Endothelial cell of umbilical vein (primary cell): Measurements from ENCODE around the gene MATK. TPM values are rescaled to one million over a fixed set of nuclear protein-coding genes. Genes with fewer than 3 reads are reported as not detected.
A peak's percentile ranks its signal among the peaks of the same experiment; 100 is the strongest.

Experiments used
- BruUV-seq: library from RNA; stranded (reverse); fragments of 400-500 nt; replicated peaks from 2 replicates; lab custom pipeline; 2021; lab: Mats Ljungman, UMichigan
- CTCF ChIA-PET: fragments of 300-600, 350-600 bp; sonication (Branson Sonifier 250); formaldehyde crosslinking; loops from one replicate; lab custom pipeline; 2021; ENCODE audit warnings: antibody characterized with exemption, inconsistent platforms; lab: Charles Lee
- POLR2A ChIA-PET: fragments of 300-600, 350-600 bp; sonication (Branson Sonifier 250); formaldehyde crosslinking; loops from one replicate; lab custom pipeline; 2021; ENCODE audit warnings: antibody characterized with exemption, inconsistent platforms; lab: Charles Lee
- DNase-seq: peaks from one replicate; pipeline ENCODE4 v3.0.0-alpha.2; 2011; ENCODE audit warnings: low read depth, low spot score
- FAIRE-seq: peaks from 2 replicates; lab custom pipeline; 2011; peaks lifted over from hg19 to GRCh38; lab: Jason Lieb, UNC
- H2AFZ ChIP-seq: 2 replicates; pipeline ENCODE4 v1.6.0; 2012; ENCODE audit warnings: low read depth, low read length, control low read depth, inconsistent platforms
- H3K27ac ChIP-seq: 2 replicates; pipeline ENCODE4 v1.5.1; 2011; ENCODE audit warnings: low read depth, mild to moderate bottlenecking, control low read depth, low read length, moderate library complexity; ENCODE audit not compliant: insufficient read depth
- H3K27me3 ChIP-seq, 2 experiments: 2 replicates each; pipeline versions ENCODE4 v1.6.0 to v1.6.1; 2011; ENCODE audit warnings: low read length in 2 of 2, mixed read lengths in 1 of 2; ENCODE audit not compliant: control insufficient read depth in 2 of 2, insufficient read depth in 2 of 2
- H3K36me3 ChIP-seq, 2 experiments: 2 replicates in 1 of 2; 3 replicates in 1 of 2; pipeline ENCODE4 v1.5.1; 2011; ENCODE audit warnings: low read length in 2 of 2, mild to moderate bottlenecking in 1 of 2, moderate library complexity in 1 of 2; ENCODE audit not compliant: control insufficient read depth in 2 of 2, insufficient read depth in 2 of 2; ENCODE audit errors: extremely low read depth in 1 of 2
- H3K4me1 ChIP-seq: 3 replicates; pipeline ENCODE4 v1.5.1; 2011; ENCODE audit warnings: mild to moderate bottlenecking, low read length; ENCODE audit not compliant: control insufficient read depth, insufficient read depth; ENCODE audit errors: extremely low read depth
- H3K4me2 ChIP-seq: 2 replicates; pipeline ENCODE4 v1.6.1; 2011; ENCODE audit warnings: low read length, control low read depth, mixed read lengths; ENCODE audit not compliant: insufficient read depth
- H3K4me3 ChIP-seq, 3 experiments: fragments of 200-600 bp in 1 of 3; sonication (generic), shearing (Covaris generic) in 1 of 3; replicated peaks in 1 of 3; 2 replicates each; pipeline ENCODE4 v1.5.1; 2011 to 2016; ENCODE audit warnings: control low read depth in 3 of 3, low read length in 3 of 3, mild to moderate bottlenecking in 2 of 3, inconsistent platforms in 1 of 3, low read depth in 1 of 3, moderate library complexity in 1 of 3; ENCODE audit not compliant: insufficient read depth in 1 of 3
- H3K79me2 ChIP-seq: 2 replicates; pipeline ENCODE4 v1.6.0; 2012; ENCODE audit warnings: low read length, inconsistent platforms; ENCODE audit not compliant: control insufficient read depth, insufficient read depth
- H3K9ac ChIP-seq: replicated peaks from 2 replicates; pipeline ENCODE3; 2011; ENCODE audit warnings: low read length, control low read depth; ENCODE audit not compliant: insufficient read depth; ENCODE audit errors: extremely low read depth
- H3K9me1 ChIP-seq: replicated peaks from 3 replicates; pipeline ENCODE4 v1.6.0; 2011; ENCODE audit warnings: mild to moderate bottlenecking, low read length; ENCODE audit not compliant: control insufficient read depth, insufficient read depth; ENCODE audit errors: extremely low read depth
- H3K9me3 ChIP-seq: replicated peaks from 2 replicates; pipeline ENCODE4 v1.5.1; 2012; ENCODE audit warnings: low read length, inconsistent platforms; ENCODE audit not compliant: control insufficient read depth, insufficient read depth
- H4K20me1 ChIP-seq: replicated peaks from 2 replicates; pipeline ENCODE3; 2011; ENCODE audit warnings: mild to moderate bottlenecking, low read length; ENCODE audit not compliant: control insufficient read depth, insufficient read depth; ENCODE audit errors: extremely low read depth
- EZH2 ChIP-seq: IDR thresholded peaks from 2 replicates; pipeline ENCODE4 v1.6.1; 2012; ENCODE audit warnings: borderline replicate concordance, low read depth, mild to moderate bottlenecking, moderate library complexity, low read length, inconsistent platforms; ENCODE audit not compliant: severe bottlenecking
- GATA2 ChIP-seq: IDR thresholded peaks from 2 replicates; pipeline ENCODE4 v1.7.0; 2011; ENCODE audit warnings: low read depth, mild to moderate bottlenecking, moderate library complexity, mixed read lengths, low read length; ENCODE audit not compliant: insufficient read length, insufficient read depth
- JUN ChIP-seq: IDR thresholded peaks from 2 replicates; pipeline ENCODE4 v1.6.1; 2011; ENCODE audit warnings: borderline replicate concordance, low read depth; ENCODE audit not compliant: insufficient read length, insufficient read depth
- MYC ChIP-seq: IDR thresholded peaks from one replicate; pipeline ENCODE4 v1.6.1; 2011; ENCODE audit warnings: mild to moderate bottlenecking, low read depth, low read length
- POLR2AphosphoS5 ChIP-seq: IDR thresholded peaks from 2 replicates; pipeline ENCODE4 v1.6.1; 2012; ENCODE audit warnings: low read depth, mild to moderate bottlenecking, control low read depth, low read length, moderate library complexity; ENCODE audit not compliant: insufficient read depth
- dilution Hi-C: fragments of 300-500 bp; cut with MboI; formaldehyde crosslinking; loops from one replicate; pipeline ENCODE4 v1.15.0; 2019; ENCODE audit warnings: low sequenced_read_pairs; ENCODE audit not compliant: extremely low pct_ligation_motif_present
- intact Hi-C: fragments of 100-400 bp; cut with micrococcal nuclease; formaldehyde crosslinking; loops from one replicate; pipeline ENCODE4 v1.10.0; 2022
- polyA plus RNA-seq, 4 experiments: library from polyadenylated mRNA; depleted of rRNA in 3 of 4; stranded (reverse) in 3 of 4; unstranded in 1 of 4; fragments of >200 nt; gene quantifications; 2 replicates each; pipeline versions ENCODE4 v1.2.1 to v1.2.3, GENCODE V29; 2011 to 2012; ENCODE audit warnings: missing spikeins in 1 of 4
- total RNA-seq: library from RNA; stranded (reverse); gene quantifications from 2 replicates; pipeline ENCODE4 v1.2.3, GENCODE V29; 2021
- TF ChIP-seq, protein P1 (sequence below), 2 donors: IDR thresholded peaks; 1 replicate in 1 of 2; 2 replicates in 1 of 2; pipeline ENCODE4 v1.5.1; 2011; ENCODE audit warnings: low read length in 2 of 2, mild to moderate bottlenecking in 2 of 2, moderate library complexity in 2 of 2, control low read depth in 1 of 2, inconsistent platforms in 1 of 2, low read depth in 1 of 2; ENCODE audit not compliant: insufficient read depth in 1 of 2; ENCODE audit errors: extremely low read depth in 1 of 2

Gene MATK
- total and polyA plus RNA-seq, 2 donors (not counting 3 experiments of a cell fraction or from before 2014, with no cell fraction given): not detected

DNA sequence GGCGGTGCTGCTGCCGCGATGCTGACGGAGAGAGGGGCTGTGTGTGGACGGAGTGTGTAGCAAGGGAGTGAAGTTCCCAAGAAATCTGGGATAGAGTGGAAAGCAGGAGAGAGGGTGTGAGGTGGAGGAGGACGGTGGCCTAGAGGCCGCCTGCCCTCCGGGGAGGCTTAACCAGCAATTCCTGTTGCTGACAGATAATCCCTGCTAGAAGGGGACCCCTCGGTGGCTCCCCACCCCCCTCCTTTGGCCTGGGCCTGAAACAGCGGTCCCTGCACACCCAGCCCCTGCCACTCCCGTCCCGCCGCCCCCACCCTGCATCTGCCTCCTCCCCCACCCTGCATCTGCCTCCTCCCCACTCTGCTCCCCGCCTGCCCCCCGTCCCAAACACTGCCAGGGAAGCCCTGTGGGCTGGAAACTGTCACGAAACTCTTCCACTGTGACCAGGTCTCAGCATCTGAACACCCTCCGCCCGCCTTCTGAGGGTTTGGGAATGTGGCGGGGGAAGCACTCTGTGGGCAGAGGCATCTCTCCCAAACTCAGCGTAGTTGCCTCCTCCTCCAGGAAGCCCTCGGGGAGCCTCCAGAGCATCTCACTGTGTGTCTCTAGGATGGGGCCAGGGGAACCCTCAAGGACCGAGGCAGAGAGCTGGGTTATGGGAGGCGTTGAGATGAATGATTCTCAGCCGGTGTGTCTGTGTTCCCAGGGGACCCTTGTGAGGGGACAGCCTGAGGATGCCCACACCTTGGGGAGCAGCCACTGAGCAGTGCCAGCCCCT lies 17.1 kb upstream of the MATK start:
- Histone ChIP-seq H3K9me1 (no peaks in the 10 kb centered on the region), H3K9me3 (no peaks in the 10 kb centered on the region), H3K27ac (no peak overlapping the region), H3K36me3 (no peaks in the 10 kb centered on the region), H3K4me3 (no peak overlapping the region), H3K27me3 (peaks cover 19 to 20% of the 10 kb centered on the region in 2 experiments), H3K4me2 (no peak overlapping the region), H3K9ac (no peak overlapping the region), H3K79me2 (no peaks in the 10 kb centered on the region), H3K4me1 (no peaks in the 10 kb centered on the region), H4K20me1 (no peaks in the 10 kb centered on the region), H2AFZ (no peak overlapping the region)
- dilution Hi-C loops (no loop called here), intact Hi-C loops (no loop called here)
- TF ChIP-seq EZH2 (no peak), MYC (no peak)
- ChIA-PET CTCF (no interaction called here), POLR2A (no interaction called here)
- DNase-seq (no peak), FAIRE-seq (no peak)
- no TSS peak for BruUV-seq

DNA sequence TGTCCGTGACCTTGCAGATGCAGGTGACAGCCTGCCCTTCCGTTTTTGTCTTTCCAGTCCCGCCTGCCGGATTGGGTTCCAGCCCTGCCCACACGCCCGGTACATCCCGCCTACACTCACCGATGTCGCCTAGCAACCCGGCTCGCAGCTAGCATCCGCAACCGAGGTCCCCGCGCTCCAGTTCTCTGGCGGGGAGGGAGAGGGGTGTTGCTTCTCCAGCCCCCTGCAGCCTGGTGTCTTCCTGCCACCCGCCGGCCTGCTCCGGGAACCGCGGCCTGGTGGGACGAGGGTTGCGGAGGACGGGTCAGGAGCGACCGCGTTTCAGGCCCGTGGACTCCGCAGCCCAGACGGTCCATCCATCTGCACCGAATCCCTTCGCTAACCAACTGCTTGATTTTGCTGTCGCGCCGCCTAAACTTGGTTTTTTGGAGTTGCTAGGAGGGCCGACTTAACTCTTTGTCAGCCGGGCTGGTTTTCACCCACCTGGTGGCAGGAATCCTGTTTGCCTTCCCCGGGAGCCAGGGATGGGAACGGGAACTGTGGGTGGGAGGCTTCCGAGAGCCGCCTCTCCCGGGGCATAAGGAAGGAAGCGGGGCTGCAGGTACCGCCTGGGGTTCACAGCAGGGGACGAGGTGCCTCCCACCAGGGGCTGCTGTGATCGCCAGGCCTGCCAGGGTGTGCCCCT lies 15.4 kb upstream of the MATK start:
- Histone ChIP-seq H3K4me1 (no peaks in the 10 kb centered on the region), H3K27me3 (peaks cover 19 to 20% of the 10 kb centered on the region in 2 experiments), H3K79me2 (no peaks in the 10 kb centered on the region), H2AFZ (no peak overlapping the region), H3K4me3 (no peak overlapping the region), H4K20me1 (no peaks in the 10 kb centered on the region), H3K27ac (no peak overlapping the region), H3K9me1 (no peaks in the 10 kb centered on the region), H3K4me2 (no peak overlapping the region), H3K36me3 (no peaks in the 10 kb centered on the region), H3K9ac (no peak overlapping the region), H3K9me3 (no peaks in the 10 kb centered on the region)
- BruUV-seq: no TSS peak
- DNase-seq (no peak), FAIRE-seq (no peak)
- ChIA-PET POLR2A (interaction anchor here (0.6 kb wide), 1 partner anchor 72 kb away, joined by 6 read pairs; no protein-coding TSS in a partner anchor), CTCF (no interaction called here)
- dilution Hi-C loops (no loop called here), intact Hi-C loops (no loop called here)
- TF ChIP-seq POLR2AphosphoS5 (no peak), EZH2 (peak; percentile 79), JUN (no peak), GATA2 (no peak)
- TF ChIP-seq, protein P1, sequence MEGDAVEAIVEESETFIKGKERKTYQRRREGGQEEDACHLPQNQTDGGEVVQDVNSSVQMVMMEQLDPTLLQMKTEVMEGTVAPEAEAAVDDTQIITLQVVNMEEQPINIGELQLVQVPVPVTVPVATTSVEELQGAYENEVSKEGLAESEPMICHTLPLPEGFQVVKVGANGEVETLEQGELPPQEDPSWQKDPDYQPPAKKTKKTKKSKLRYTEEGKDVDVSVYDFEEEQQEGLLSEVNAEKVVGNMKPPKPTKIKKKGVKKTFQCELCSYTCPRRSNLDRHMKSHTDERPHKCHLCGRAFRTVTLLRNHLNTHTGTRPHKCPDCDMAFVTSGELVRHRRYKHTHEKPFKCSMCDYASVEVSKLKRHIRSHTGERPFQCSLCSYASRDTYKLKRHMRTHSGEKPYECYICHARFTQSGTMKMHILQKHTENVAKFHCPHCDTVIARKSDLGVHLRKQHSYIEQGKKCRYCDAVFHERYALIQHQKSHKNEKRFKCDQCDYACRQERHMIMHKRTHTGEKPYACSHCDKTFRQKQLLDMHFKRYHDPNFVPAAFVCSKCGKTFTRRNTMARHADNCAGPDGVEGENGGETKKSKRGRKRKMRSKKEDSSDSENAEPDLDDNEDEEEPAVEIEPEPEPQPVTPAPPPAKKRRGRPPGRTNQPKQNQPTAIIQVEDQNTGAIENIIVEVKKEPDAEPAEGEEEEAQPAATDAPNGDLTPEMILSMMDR (IDR thresholded peaks at IDR 0.05; ENCODE audit: extremely low read depth in 1 of 2, insufficient read depth in 1 of 2, low read depth in 1 of 2, low read length in 2 of 2): no peak
